CD4-positive, alpha-beta T cell treated with Interleukin-4 for 1 hour (primary cell): ENCODE results near the gene SNCB.

ENCODE experiments used
- DNase-seq, 2 donors: peaks; one replicate each; pipeline ENCODE4 v3.0.0-alpha.2; 2020 to 2022

SNCB gene

GRCh38 chr5:176660860-176661641, 30.7 kb upstream of the SNCB start:
- DNase-seq, result peak; percentile 79

- DNase-seq, result no peak
These were observed 30.2 kb upstream of the SNCB start for GRCh38 chr5:176660530-176660859.

GRCh38 chr5:176659860-176660461, 29.6 kb upstream of the SNCB start:
- DNase-seq, result no peak

- no peak for DNase-seq
These were observed 29.1 kb upstream of the SNCB start for GRCh38 chr5:176659512-176659839.

GRCh38 chr5:176658817-176659511, 28.6 kb upstream of the SNCB start:
- DNase-seq, result peak in 1 of 2 donors; percentile 51

GRCh38 chr5:176658007-176658599, 27.8 kb upstream of the SNCB start:
- peak; percentile 64 to 67 for DNase-seq

GRCh38 chr5:176656467-176656990, 26.2 kb upstream of the SNCB start:
- no peak for DNase-seq

GRCh38 chr5:176654856-176655255, 24.5 kb upstream of the SNCB start:
- DNase-seq, result no peak

GRCh38 chr5:176653401-176654385, 23.4 kb upstream of the SNCB start:
- DNase-seq, result peak; percentile 52 to 53

- DNase-seq, result no peak
These were observed 21.8 kb upstream of the SNCB start for GRCh38 chr5:176652136-176652535.

GRCh38 chr5:176651472-176651980, 21.2 kb upstream of the SNCB start:
- no peak for DNase-seq

GRCh38 chr5:176650354-176650884, 20.1 kb upstream of the SNCB start:
- DNase-seq, result no peak

- DNase-seq, result peak; percentile 28 to 44
These were observed 18.3 kb upstream of the SNCB start for GRCh38 chr5:176648474-176649194.

GRCh38 chr5:176647843-176648473, 17.6 kb upstream of the SNCB start:
- peak in 1 of 2 donors; percentile 4 for DNase-seq

GRCh38 chr5:176647030-176647842, 16.9 kb upstream of the SNCB start, which contains the start of gene TSPAN17:
TSPAN17 (plus strand) TSS chr5:176647484; CDS start chr5:176647616, 132 bp downstream.
- DNase-seq, result peak; percentile 99

GRCh38 chr5:176646707-176647029, 16.3 kb upstream of the SNCB start:
- DNase-seq, result no peak

- DNase-seq, result no peak
These were observed 15.8 kb upstream of the SNCB start for GRCh38 chr5:176646049-176646706.

- no peak for DNase-seq
These were observed 14.7 kb upstream of the SNCB start for GRCh38 chr5:176644878-176645670.
